IMR-90 (cell line): ENCODE data around the gene KNCN.

ENCODE experiments used
- CTCF ChIP-seq: conservative IDR thresholded peaks from 2 replicates; pipeline ENCODE4 v1.5.1; 2012; ENCODE audit warnings: mild to moderate bottlenecking, low read depth, low read length, improper control_type of control experiment
- MAFK ChIP-seq: IDR thresholded peaks from 2 replicates; pipeline ENCODE4 v1.6.1; 2012; ENCODE audit warnings: low read depth, low read length, improper control_type of control experiment
- POLR2A ChIP-seq: IDR thresholded peaks from 2 replicates; pipeline ENCODE4 v1.6.1; 2012; ENCODE audit warnings: mild to moderate bottlenecking, low read depth, low read length

- no peak for TF ChIP-seq CTCF
- no peak for TF ChIP-seq MAFK
- TF ChIP-seq POLR2A = no peak
These were observed 8.1 kb downstream of the KNCN start for GRCh38 chr1:46543382-46543760.
